22Rv1 (cell line): ENCODE data around the gene LTBP1.

ENCODE experiments used
- ZFX ChIP-seq: fragments of 450-650 bp; IDR thresholded peaks from 2 replicates; pipeline ENCODE4 v1.6.1; 2017; ENCODE audit warnings: antibody characterized with exemption, borderline replicate concordance
- TF ChIP-seq, protein P1 (sequence below): fragments of 450-650 bp; IDR thresholded peaks from 2 replicates; pipeline ENCODE4 v1.5.1; 2017; ENCODE audit warnings: mild to moderate bottlenecking

DNA sequence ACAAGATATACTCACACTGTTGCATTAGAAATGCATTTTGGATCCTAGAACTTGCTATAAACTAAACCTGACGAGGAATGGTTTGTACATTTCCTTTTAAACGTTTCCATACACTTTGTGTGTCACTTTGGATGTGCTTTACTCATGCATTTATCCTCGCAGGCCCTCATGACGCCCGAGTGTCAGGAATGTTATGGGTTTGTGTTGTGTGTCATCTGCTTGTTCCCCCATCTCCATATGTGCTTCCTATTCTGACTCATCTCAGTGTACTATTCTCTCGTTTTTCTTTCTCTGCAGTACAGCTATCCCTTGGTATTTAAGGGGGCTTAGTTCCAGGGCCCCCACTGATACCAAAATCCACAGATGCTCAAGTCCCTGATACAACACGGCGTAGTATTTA, 408.2 kb downstream of the LTBP1 start:
- TF ChIP-seq, protein P1, sequence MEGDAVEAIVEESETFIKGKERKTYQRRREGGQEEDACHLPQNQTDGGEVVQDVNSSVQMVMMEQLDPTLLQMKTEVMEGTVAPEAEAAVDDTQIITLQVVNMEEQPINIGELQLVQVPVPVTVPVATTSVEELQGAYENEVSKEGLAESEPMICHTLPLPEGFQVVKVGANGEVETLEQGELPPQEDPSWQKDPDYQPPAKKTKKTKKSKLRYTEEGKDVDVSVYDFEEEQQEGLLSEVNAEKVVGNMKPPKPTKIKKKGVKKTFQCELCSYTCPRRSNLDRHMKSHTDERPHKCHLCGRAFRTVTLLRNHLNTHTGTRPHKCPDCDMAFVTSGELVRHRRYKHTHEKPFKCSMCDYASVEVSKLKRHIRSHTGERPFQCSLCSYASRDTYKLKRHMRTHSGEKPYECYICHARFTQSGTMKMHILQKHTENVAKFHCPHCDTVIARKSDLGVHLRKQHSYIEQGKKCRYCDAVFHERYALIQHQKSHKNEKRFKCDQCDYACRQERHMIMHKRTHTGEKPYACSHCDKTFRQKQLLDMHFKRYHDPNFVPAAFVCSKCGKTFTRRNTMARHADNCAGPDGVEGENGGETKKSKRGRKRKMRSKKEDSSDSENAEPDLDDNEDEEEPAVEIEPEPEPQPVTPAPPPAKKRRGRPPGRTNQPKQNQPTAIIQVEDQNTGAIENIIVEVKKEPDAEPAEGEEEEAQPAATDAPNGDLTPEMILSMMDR = no peak
- no peak for TF ChIP-seq ZFX
